ENCODE results near the gene THSD4.

THSD4 gene

GRCh38 chr15:71575474-71576045 lies 460.3 kb downstream of the THSD4 start:
- H3K36me3 ChIP-seq (ENCODE audit: control insufficient read depth in 1 of 2, insufficient read depth in 2 of 2, low read length in 2 of 2) = no peaks in the 10 kb centered on the region
- no peak overlapping the region for H3K4me3 ChIP-seq (ENCODE audit: low read depth in 1 of 2, low read length in 2 of 2)
- peaks cover 0 to 6% of the 10 kb centered on the region in 2 donors for H3K4me1 ChIP-seq (ENCODE audit: control insufficient read depth in 1 of 2, insufficient read depth in 2 of 2, low read length in 2 of 2)
- H3K9ac ChIP-seq (ENCODE audit: low read depth in 1 of 2, low read length in 2 of 2) = no peak overlapping the region
- H3K27ac ChIP-seq (ENCODE audit: low read depth, low read length) = no peak overlapping the region
- no peaks in the 10 kb centered on the region for H3K9me3 ChIP-seq (ENCODE audit: control insufficient read depth in 1 of 2, low read length in 2 of 2)
- H3K27me3 ChIP-seq (ENCODE audit: control insufficient read depth in 1 of 2, insufficient read depth in 2 of 2, low read length in 2 of 2) = no peaks in the 10 kb centered on the region

GRCh38 chr15:71577071-71577470 lies 461.8 kb downstream of the THSD4 start:
- no peak overlapping the region for H3K9ac ChIP-seq (ENCODE audit: low read depth in 1 of 2, low read length in 2 of 2)
- H3K27ac ChIP-seq (ENCODE audit: low read depth, low read length) = no peak overlapping the region
- H3K9me3 ChIP-seq (ENCODE audit: control insufficient read depth in 1 of 2, low read length in 2 of 2) = no peaks in the 10 kb centered on the region
- peaks cover 0 to 6% of the 10 kb centered on the region in 2 donors for H3K4me1 ChIP-seq (ENCODE audit: control insufficient read depth in 1 of 2, insufficient read depth in 2 of 2, low read length in 2 of 2)
- H3K36me3 ChIP-seq (ENCODE audit: control insufficient read depth in 1 of 2, insufficient read depth in 2 of 2, low read length in 2 of 2) = no peaks in the 10 kb centered on the region
- H3K4me3 ChIP-seq (ENCODE audit: low read depth in 1 of 2, low read length in 2 of 2) = no peak overlapping the region
- no peaks in the 10 kb centered on the region for H3K27me3 ChIP-seq (ENCODE audit: control insufficient read depth in 1 of 2, insufficient read depth in 2 of 2, low read length in 2 of 2)

- no peak overlapping the region for H3K27ac ChIP-seq (ENCODE audit: low read depth, low read length)
- no peak overlapping the region for H3K4me3 ChIP-seq (ENCODE audit: low read depth in 1 of 2, low read length in 2 of 2)
- H3K36me3 ChIP-seq (ENCODE audit: control insufficient read depth in 1 of 2, insufficient read depth in 2 of 2, low read length in 2 of 2) = no peaks in the 10 kb centered on the region
- no peaks in the 10 kb centered on the region for H3K4me1 ChIP-seq (ENCODE audit: control insufficient read depth in 1 of 2, insufficient read depth in 2 of 2, low read length in 2 of 2)
- H3K9ac ChIP-seq (ENCODE audit: low read depth in 1 of 2, low read length in 2 of 2) = no peak overlapping the region
- H3K9me3 ChIP-seq (ENCODE audit: control insufficient read depth in 1 of 2, low read length in 2 of 2) = peaks cover 9 to 10% of the 10 kb centered on the region in 2 donors
- no peaks in the 10 kb centered on the region for H3K27me3 ChIP-seq (ENCODE audit: control insufficient read depth in 1 of 2, insufficient read depth in 2 of 2, low read length in 2 of 2)
Observed at GRCh38 chr15:71581398-71581930, 466.2 kb downstream of the THSD4 start.

- H3K4me3 ChIP-seq (ENCODE audit: low read depth in 1 of 2, low read length in 2 of 2) = no peak overlapping the region
- H3K9me3 ChIP-seq (ENCODE audit: control insufficient read depth in 1 of 2, low read length in 2 of 2) = peaks cover 10% of the 10 kb centered on the region in 2 donors
- H3K27me3 ChIP-seq (ENCODE audit: control insufficient read depth in 1 of 2, insufficient read depth in 2 of 2, low read length in 2 of 2) = no peaks in the 10 kb centered on the region
- H3K9ac ChIP-seq (ENCODE audit: low read depth in 1 of 2, low read length in 2 of 2) = no peak overlapping the region
- H3K36me3 ChIP-seq (ENCODE audit: control insufficient read depth in 1 of 2, insufficient read depth in 2 of 2, low read length in 2 of 2) = no peaks in the 10 kb centered on the region
- H3K4me1 ChIP-seq (ENCODE audit: control insufficient read depth in 1 of 2, insufficient read depth in 2 of 2, low read length in 2 of 2) = no peaks in the 10 kb centered on the region
- H3K27ac ChIP-seq (ENCODE audit: low read depth, low read length) = no peak overlapping the region
Observed at GRCh38 chr15:71585159-71585558, 469.9 kb downstream of the THSD4 start.

- H3K9ac ChIP-seq (ENCODE audit: low read depth in 1 of 2, low read length in 2 of 2) = no peak overlapping the region
- no peak overlapping the region for H3K4me3 ChIP-seq (ENCODE audit: low read depth in 1 of 2, low read length in 2 of 2)
- H3K36me3 ChIP-seq (ENCODE audit: control insufficient read depth in 1 of 2, insufficient read depth in 2 of 2, low read length in 2 of 2) = no peaks in the 10 kb centered on the region
- no peak overlapping the region for H3K27ac ChIP-seq (ENCODE audit: low read depth, low read length)
- H3K9me3 ChIP-seq (ENCODE audit: control insufficient read depth in 1 of 2, low read length in 2 of 2) = peaks cover 10% of the 10 kb centered on the region in 2 donors
- no peaks in the 10 kb centered on the region for H3K27me3 ChIP-seq (ENCODE audit: control insufficient read depth in 1 of 2, insufficient read depth in 2 of 2, low read length in 2 of 2)
- H3K4me1 ChIP-seq (ENCODE audit: control insufficient read depth in 1 of 2, insufficient read depth in 2 of 2, low read length in 2 of 2) = no peaks in the 10 kb centered on the region
Observed at GRCh38 chr15:71586463-71586862, 471.2 kb downstream of the THSD4 start.

GRCh38 chr15:71588746-71589145 lies 473.5 kb downstream of the THSD4 start:
- no peaks in the 10 kb centered on the region for H3K4me1 ChIP-seq (ENCODE audit: control insufficient read depth in 1 of 2, insufficient read depth in 2 of 2, low read length in 2 of 2)
- no peak overlapping the region for H3K9ac ChIP-seq (ENCODE audit: low read depth in 1 of 2, low read length in 2 of 2)
- no peaks in the 10 kb centered on the region for H3K27me3 ChIP-seq (ENCODE audit: control insufficient read depth in 1 of 2, insufficient read depth in 2 of 2, low read length in 2 of 2)
- peaks cover 10% of the 10 kb centered on the region in 2 donors for H3K9me3 ChIP-seq (ENCODE audit: control insufficient read depth in 1 of 2, low read length in 2 of 2)
- H3K4me3 ChIP-seq (ENCODE audit: low read depth in 1 of 2, low read length in 2 of 2) = no peak overlapping the region
- H3K36me3 ChIP-seq (ENCODE audit: control insufficient read depth in 1 of 2, insufficient read depth in 2 of 2, low read length in 2 of 2) = no peaks in the 10 kb centered on the region
- H3K27ac ChIP-seq (ENCODE audit: low read depth, low read length) = no peak overlapping the region

GRCh38 chr15:71591057-71591456 lies 475.8 kb downstream of the THSD4 start:
- Histone ChIP-seq H3K27ac (ENCODE audit: low read depth, low read length) (no peak overlapping the region), H3K4me1 (ENCODE audit: control insufficient read depth in 1 of 2, insufficient read depth in 2 of 2, low read length in 2 of 2) (no peaks in the 10 kb centered on the region), H3K9ac (ENCODE audit: low read depth in 1 of 2, low read length in 2 of 2) (no peak overlapping the region), H3K4me3 (ENCODE audit: low read depth in 1 of 2, low read length in 2 of 2) (no peak overlapping the region), H3K36me3 (ENCODE audit: control insufficient read depth in 1 of 2, insufficient read depth in 2 of 2, low read length in 2 of 2) (no peaks in the 10 kb centered on the region), H3K9me3 (ENCODE audit: control insufficient read depth in 1 of 2, low read length in 2 of 2) (peaks cover 0 to 5% of the 10 kb centered on the region in 2 donors), H3K27me3 (ENCODE audit: control insufficient read depth in 1 of 2, insufficient read depth in 2 of 2, low read length in 2 of 2) (no peaks in the 10 kb centered on the region)

GRCh38 chr15:71592203-71592602 lies 476.9 kb downstream of the THSD4 start:
- Histone ChIP-seq H3K4me1 (ENCODE audit: control insufficient read depth in 1 of 2, insufficient read depth in 2 of 2, low read length in 2 of 2) (no peaks in the 10 kb centered on the region), H3K27me3 (ENCODE audit: control insufficient read depth in 1 of 2, insufficient read depth in 2 of 2, low read length in 2 of 2) (no peaks in the 10 kb centered on the region), H3K9ac (ENCODE audit: low read depth in 1 of 2, low read length in 2 of 2) (no peak overlapping the region), H3K36me3 (ENCODE audit: control insufficient read depth in 1 of 2, insufficient read depth in 2 of 2, low read length in 2 of 2) (no peaks in the 10 kb centered on the region), H3K4me3 (ENCODE audit: low read depth in 1 of 2, low read length in 2 of 2) (no peak overlapping the region), H3K27ac (ENCODE audit: low read depth, low read length) (no peak overlapping the region), H3K9me3 (ENCODE audit: control insufficient read depth in 1 of 2, low read length in 2 of 2) (no peaks in the 10 kb centered on the region)

GRCh38 chr15:71595846-71596553 lies 480.7 kb downstream of the THSD4 start:
- no peak overlapping the region for H3K27ac ChIP-seq (ENCODE audit: low read depth, low read length)

GRCh38 chr15:71596672-71597071 lies 481.4 kb downstream of the THSD4 start:
- Histone ChIP-seq H3K27me3 (ENCODE audit: control insufficient read depth in 1 of 2, insufficient read depth in 2 of 2, low read length in 2 of 2) (no peaks in the 10 kb centered on the region), H3K4me3 (ENCODE audit: low read depth in 1 of 2, low read length in 2 of 2) (no peak overlapping the region), H3K9ac (ENCODE audit: low read depth in 1 of 2, low read length in 2 of 2) (no peak overlapping the region), H3K36me3 (ENCODE audit: control insufficient read depth in 1 of 2, insufficient read depth in 2 of 2, low read length in 2 of 2) (no peaks in the 10 kb centered on the region), H3K9me3 (ENCODE audit: control insufficient read depth in 1 of 2, low read length in 2 of 2) (no peaks in the 10 kb centered on the region), H3K4me1 (ENCODE audit: control insufficient read depth in 1 of 2, insufficient read depth in 2 of 2, low read length in 2 of 2) (peaks cover 0 to 5% of the 10 kb centered on the region in 2 donors), H3K27ac (ENCODE audit: low read depth, low read length) (no peak overlapping the region)

More at GRCh38 chr15:71595846-71596553, 480.7 kb downstream of the THSD4 start:
- Histone ChIP-seq H3K9me3 (ENCODE audit: control insufficient read depth in 1 of 2, low read length in 2 of 2) (no peaks in the 10 kb centered on the region), H3K9ac (ENCODE audit: low read depth in 1 of 2, low read length in 2 of 2) (no peak overlapping the region), H3K4me3 (ENCODE audit: low read depth in 1 of 2, low read length in 2 of 2) (no peak overlapping the region), H3K27me3 (ENCODE audit: control insufficient read depth in 1 of 2, insufficient read depth in 2 of 2, low read length in 2 of 2) (no peaks in the 10 kb centered on the region), H3K4me1 (ENCODE audit: control insufficient read depth in 1 of 2, insufficient read depth in 2 of 2, low read length in 2 of 2) (peaks cover 0 to under 1% of the 10 kb centered on the region in 2 donors), H3K36me3 (ENCODE audit: control insufficient read depth in 1 of 2, insufficient read depth in 2 of 2, low read length in 2 of 2) (no peaks in the 10 kb centered on the region)

Data from duodenal mucosa (tissue), 2 donors.